Bone marrow (tissue), 2 donors: ENCODE results near the gene MCM10.

ENCODE experiments used
- DNase-seq, 2 donors: peaks; one replicate each; lab custom pipeline; 2025; lab: John Stamatoyannopoulos, UW

MCM10 gene

GRCh38 chr10:13165177-13165576 lies 3.8 kb downstream of the MCM10 start:
- no peak for DNase-seq

DNA sequence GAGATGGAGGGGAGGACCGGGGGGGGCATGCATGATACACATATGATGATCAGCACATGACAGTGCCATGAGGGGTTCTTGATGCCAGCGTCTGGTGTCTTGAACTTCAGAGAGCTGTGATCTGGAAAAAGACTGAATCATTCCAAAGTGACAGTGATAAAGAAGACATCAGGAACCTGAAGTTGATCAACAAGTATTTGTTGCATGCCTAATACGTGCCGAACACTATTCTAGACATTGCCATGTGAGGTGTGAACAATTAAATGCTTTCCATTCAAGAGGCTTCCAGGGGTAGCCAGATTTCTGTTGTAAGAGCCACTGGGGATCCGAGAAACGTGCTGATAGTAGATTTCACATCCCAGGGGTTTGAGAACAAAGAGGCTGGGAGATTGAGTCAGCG lies 6.2 kb downstream of the MCM10 start:
- no peak for DNase-seq

DNA sequence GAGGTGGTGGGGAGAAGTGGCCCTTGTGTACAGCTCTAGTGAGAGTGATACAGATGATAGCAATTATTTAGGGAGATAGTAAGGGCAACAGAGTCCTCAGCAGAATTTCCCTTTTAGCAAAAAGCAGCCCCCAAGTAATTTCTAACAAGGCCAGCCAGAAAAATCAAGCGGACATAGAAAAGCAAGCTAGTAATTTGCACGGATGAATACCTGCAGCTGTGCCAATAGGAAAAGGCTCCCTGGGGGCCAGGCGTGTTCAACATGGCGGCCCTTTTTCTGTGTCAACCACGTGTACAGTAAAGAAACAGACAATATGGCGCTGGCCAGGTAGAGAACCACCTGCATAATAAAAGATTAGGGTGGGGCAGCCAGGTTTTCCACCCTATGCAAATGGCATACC lies 7.4 kb downstream of the MCM10 start:
- no peak for DNase-seq

- no peak for DNase-seq
Observed at GRCh38 chr10:13173616-13174015, 12.3 kb downstream of the MCM10 start.

- no peak for DNase-seq
Observed at GRCh38 chr10:13180788-13181187, 19.4 kb downstream of the MCM10 start.

DNA sequence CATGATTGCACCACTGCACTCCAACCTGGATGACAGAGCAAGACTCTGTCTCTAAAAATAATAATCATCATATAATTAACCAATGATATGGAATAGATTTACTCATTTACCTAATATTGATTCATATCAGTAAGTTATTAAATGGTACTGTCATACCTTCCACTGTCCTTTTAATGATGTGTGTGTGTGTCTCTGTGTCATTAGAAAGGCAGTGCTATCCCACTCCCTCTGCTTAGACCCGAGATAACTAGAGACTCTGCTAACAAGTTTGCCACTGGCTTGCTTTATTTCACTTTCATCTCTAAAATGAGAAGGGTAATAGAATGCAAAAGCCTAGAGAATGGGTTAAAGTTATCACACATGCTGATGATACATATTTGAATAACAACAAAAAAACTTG lies 21.1 kb downstream of the MCM10 start:
- DNase-seq = no peak

- no peak for DNase-seq
Observed at GRCh38 chr10:13183625-13184024, 22.3 kb downstream of the MCM10 start.

DNA sequence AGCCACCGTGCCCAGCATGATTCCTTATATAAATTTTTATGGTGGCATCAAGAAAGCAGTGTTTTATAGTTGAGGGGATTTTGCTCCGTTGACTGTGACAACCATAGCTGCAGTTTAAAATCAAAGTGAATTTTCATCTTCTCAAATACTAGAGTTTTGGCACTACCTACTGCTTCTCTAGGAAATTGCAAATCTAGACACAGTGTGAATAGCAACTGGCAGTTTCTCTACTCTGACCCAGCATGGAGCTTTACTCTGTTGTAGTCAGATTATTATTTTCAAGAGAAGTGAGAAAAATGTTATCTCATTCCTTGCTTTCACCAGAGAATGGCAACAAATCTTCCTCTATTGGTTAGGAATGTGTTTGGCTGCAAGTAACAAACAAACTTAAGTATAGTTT lies 22.9 kb downstream of the MCM10 start:
- no peak for DNase-seq

DNA sequence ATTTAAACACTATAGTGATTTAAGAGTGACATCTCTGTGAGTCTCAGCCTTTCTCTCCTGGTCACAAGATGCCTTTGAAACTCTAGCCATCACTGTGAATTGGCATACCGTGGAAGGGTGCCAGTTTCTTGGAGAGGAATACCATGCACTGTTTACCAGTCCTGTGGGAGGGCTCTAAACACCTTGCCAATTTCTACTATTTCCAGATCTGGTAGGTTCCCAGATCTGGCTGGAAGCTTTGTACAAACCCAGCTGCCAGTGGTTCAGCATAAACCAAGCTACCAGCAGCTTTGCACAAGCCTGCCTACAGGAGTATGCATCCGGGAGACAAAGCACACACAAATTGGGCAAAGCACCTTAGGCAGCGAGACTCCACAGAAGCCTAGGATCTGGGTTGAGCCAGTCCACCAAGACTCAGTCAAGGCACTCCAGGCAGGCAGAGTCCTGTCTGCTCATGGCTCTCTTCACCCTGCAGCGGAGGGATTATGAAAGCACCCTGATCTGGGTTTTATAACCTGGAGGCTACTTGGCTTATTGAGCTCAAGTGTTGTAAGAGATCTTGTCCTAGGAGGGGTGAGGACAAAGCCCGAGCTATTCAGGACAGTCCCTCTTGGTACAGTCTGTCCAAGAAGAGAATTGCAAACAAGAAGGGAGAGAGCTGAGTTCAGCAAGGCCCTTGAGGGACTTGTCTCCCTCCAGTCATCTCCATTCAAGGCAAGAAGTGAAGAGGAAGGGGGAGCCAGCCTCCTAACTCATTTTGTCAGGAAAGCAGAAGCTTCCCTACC lies 23.6 kb downstream of the MCM10 start:
- DNase-seq = no peak

DNA sequence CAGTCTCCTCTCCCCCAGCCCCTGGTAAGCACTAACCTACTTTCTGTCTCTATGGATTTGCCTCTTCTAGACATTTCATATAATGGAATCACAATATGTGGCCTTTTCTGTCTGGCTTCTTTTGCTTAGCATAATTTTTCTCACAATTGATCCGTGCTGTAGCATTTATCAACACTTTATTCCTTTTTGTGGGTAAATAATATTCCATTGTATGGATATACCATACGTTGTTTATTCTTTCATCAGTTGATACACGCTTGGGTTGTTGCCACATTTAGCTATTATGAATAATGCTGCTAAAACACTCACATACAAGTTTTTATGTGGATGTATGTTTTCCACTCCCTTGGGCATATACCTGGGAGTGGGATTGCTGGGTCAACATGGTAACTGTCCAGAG lies 25.8 kb downstream of the MCM10 start:
- no peak for DNase-seq

DNA sequence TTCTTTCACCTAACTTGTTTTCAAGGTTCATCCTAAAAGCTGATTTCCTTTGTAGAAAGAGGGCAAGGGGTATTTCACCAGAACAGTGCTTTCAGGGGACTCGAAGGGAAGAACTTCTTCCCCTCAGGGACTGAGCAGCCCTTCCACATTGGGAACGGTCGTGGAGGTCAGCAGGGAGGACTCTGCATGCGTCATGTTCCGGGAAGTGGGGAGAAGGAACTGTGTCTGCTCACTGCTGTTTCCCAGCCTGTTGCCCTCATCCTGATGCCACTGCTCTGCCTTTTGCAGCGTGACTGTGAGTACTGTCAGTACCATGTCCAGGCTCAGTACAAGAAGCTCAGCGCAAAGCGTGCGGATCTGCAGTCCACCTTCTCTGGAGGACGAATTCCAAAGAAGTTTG lies 27.2 kb downstream of the MCM10 start:
- DNase-seq = no peak

GRCh38 chr10:13189961-13190360 lies 28.6 kb downstream of the MCM10 start:
- no peak for DNase-seq

- DNase-seq = no peak
Observed at GRCh38 chr10:13190816-13191215, 29.5 kb downstream of the MCM10 start.

GRCh38 chr10:13191362-13191761 lies 30.0 kb downstream of the MCM10 start:
- DNase-seq = no peak

- DNase-seq = no peak
Observed at GRCh38 chr10:13193637-13194036, 32.3 kb downstream of the MCM10 start.

- no peak for DNase-seq
Observed at GRCh38 chr10:13195016-13195415, 33.7 kb downstream of the MCM10 start.

GRCh38 chr10:13201132-13201531 lies 39.8 kb downstream of the MCM10 start:
- no peak for DNase-seq

GRCh38 chr10:13206091-13206490 lies 44.7 kb downstream of the MCM10 start:
- no peak for DNase-seq

GRCh38 chr10:13206546-13207443 lies 45.4 kb downstream of the MCM10 start:
- no peak for DNase-seq

DNA sequence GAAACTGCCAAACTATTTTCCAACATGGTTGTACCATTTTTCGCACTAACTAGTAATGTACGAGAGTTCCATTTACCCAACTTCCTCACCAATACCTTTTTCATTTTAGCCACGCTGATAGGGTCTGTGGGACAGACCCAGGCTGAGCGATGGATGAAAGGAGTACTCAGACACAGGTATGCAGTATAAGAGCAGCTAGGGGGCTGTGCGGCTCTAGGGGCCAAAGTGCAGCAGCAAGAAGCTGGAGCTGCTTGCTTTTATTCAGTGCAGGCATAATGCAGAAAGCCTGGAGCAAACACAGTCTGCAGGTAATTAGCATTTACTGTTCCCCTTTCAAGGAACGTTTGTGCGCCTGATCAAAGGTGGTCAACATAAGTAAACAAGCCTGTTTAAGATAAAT lies 51.8 kb downstream of the MCM10 start:
- no peak for DNase-seq

DNA sequence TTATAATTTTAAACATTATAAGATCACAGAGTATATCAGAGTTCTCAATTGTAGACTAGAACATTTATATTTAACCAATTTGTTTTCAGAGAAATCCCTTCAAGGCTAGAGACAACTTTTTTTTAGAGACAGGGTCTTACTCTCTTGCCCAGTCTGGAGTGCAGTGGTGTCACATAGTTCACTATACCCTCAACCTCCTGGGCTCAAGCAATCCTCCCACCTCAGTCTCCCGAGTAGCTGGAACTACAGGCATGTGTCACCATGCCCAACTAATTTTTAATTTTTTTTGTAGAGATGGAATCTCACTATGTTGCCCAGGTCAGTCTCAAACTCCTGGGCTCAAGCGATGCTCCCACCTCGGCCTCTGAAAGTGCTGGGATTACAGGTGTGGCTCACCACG lies 57.5 kb downstream of the MCM10 start:
- DNase-seq = no peak

- DNase-seq = no peak
Observed at GRCh38 chr10:13219685-13220670, 58.6 kb downstream of the MCM10 start.
